Stimulated activated CD4-positive, alpha-beta T cell treated with anti-CD3 and anti-CD28 coated beads, Interleukin-12 subunit alpha, Interleukin-12 subunit beta, amount 100 ng/mL, for 48 hours (primary cell): Measurements from ENCODE around the gene NCF4.

Source experiments
- DNase-seq, 3 donors: peaks; one replicate each; pipeline ENCODE4 v3.0.0-alpha.2; 2020; ENCODE audit warnings: low read depth in 2 of 3, low spot score in 1 of 3

The NCF4 gene

GRCh38 chr22:36921309-36922104, 60.7 kb downstream of the NCF4 start:
- no peak for DNase-seq

GRCh38 chr22:36922105-36922608, 61.4 kb downstream of the NCF4 start:
- no peak for DNase-seq

GRCh38 chr22:36922711-36923110, 61.9 kb downstream of the NCF4 start:
- DNase-seq = no peak

GRCh38 chr22:36923131-36923788, 62.5 kb downstream of the NCF4 start:
- no peak for DNase-seq

- no peak for DNase-seq
Measured at GRCh38 chr22:36924151-36924698, 63.4 kb downstream of the NCF4 start.

- no peak for DNase-seq
Measured at GRCh38 chr22:36925388-36926290, 64.8 kb downstream of the NCF4 start.

GRCh38 chr22:36926309-36926708, 65.5 kb downstream of the NCF4 start:
- DNase-seq = no peak

GRCh38 chr22:36926721-36927435, 66.1 kb downstream of the NCF4 start:
- DNase-seq = no peak
